Effector memory CD4-positive, alpha-beta T cell (primary cell): ENCODE data around the gene RIN2.

Experiments
- DNase-seq, 3 donors: peaks; one replicate each; pipeline ENCODE4 v3.0.0-alpha.2; 2020
- H3K27ac ChIP-seq: 2 replicates; pipeline ENCODE4 v1.7.0; 2013; ENCODE audit warnings: mild to moderate bottlenecking, low read length, moderate library complexity; ENCODE audit not compliant: insufficient read depth, poor library complexity, severe bottlenecking
- H3K27me3 ChIP-seq: replicated peaks from 2 replicates; pipeline ENCODE4 v1.7.0; 2013; ENCODE audit warnings: mild to moderate bottlenecking, low read length; ENCODE audit not compliant: insufficient read depth, control insufficient read depth, poor library complexity, severe bottlenecking
- H3K36me3 ChIP-seq: 2 replicates; pipeline ENCODE4 v1.7.0; 2013; ENCODE audit warnings: mild to moderate bottlenecking, low read length, moderate library complexity; ENCODE audit not compliant: control insufficient read depth, insufficient read depth
- H3K4me1 ChIP-seq: 2 replicates; pipeline ENCODE4 v1.7.0; 2013; ENCODE audit warnings: low read length, mild to moderate bottlenecking; ENCODE audit not compliant: control insufficient read depth, insufficient read depth, poor library complexity, severe bottlenecking
- H3K4me3 ChIP-seq: 2 replicates; pipeline ENCODE4 v1.7.0; 2013; ENCODE audit warnings: low read length, low read depth, mild to moderate bottlenecking; ENCODE audit not compliant: insufficient read depth, poor library complexity, severe bottlenecking
- H3K9me3 ChIP-seq: 2 replicates; pipeline ENCODE4 v1.7.0; 2013; ENCODE audit warnings: mild to moderate bottlenecking, low read length, moderate library complexity; ENCODE audit not compliant: control insufficient read depth

Gene RIN2

GRCh38 chr20:19723051-19723450, 35.0 kb upstream of the RIN2 start:
- H3K27me3 ChIP-seq: no peaks in the 10 kb centered on the region
- no peak for DNase-seq
- no peak overlapping the region for H3K4me3 ChIP-seq
- H3K27ac ChIP-seq: no peak overlapping the region
- H3K4me1 ChIP-seq: no peaks in the 10 kb centered on the region
- H3K36me3 ChIP-seq: no peaks in the 10 kb centered on the region
- H3K9me3 ChIP-seq: no peaks in the 10 kb centered on the region

GRCh38 chr20:19723813-19724430, 34.1 kb upstream of the RIN2 start:
- DNase-seq: no peak
- Histone ChIP-seq H3K36me3 (no peaks in the 10 kb centered on the region), H3K4me3 (no peak overlapping the region), H3K27me3 (no peaks in the 10 kb centered on the region), H3K4me1 (no peaks in the 10 kb centered on the region), H3K9me3 (no peaks in the 10 kb centered on the region), H3K27ac (no peak overlapping the region)

GRCh38 chr20:19725373-19725772, 32.7 kb upstream of the RIN2 start:
- no peaks in the 10 kb centered on the region for H3K9me3 ChIP-seq

GRCh38 chr20:19725814-19726525, 32.1 kb upstream of the RIN2 start:
- H3K27ac ChIP-seq: no peak overlapping the region
- H3K36me3 ChIP-seq: no peaks in the 10 kb centered on the region
- no peak overlapping the region for H3K4me3 ChIP-seq
- no peaks in the 10 kb centered on the region for H3K9me3 ChIP-seq
- no peaks in the 10 kb centered on the region for H3K27me3 ChIP-seq
- no peaks in the 10 kb centered on the region for H3K4me1 ChIP-seq
- DNase-seq: no peak

More at GRCh38 chr20:19725373-19725772, 32.7 kb upstream of the RIN2 start:
- H3K4me1 ChIP-seq: no peaks in the 10 kb centered on the region
- H3K27me3 ChIP-seq: no peaks in the 10 kb centered on the region
- no peak for DNase-seq
- H3K27ac ChIP-seq: no peak overlapping the region
- H3K4me3 ChIP-seq: no peak overlapping the region
- no peaks in the 10 kb centered on the region for H3K36me3 ChIP-seq

GRCh38 chr20:19727251-19727847, 30.7 kb upstream of the RIN2 start:
- Histone ChIP-seq H3K36me3 (no peaks in the 10 kb centered on the region), H3K4me1 (no peaks in the 10 kb centered on the region), H3K4me3 (no peak overlapping the region), H3K9me3 (no peaks in the 10 kb centered on the region), H3K27ac (no peak overlapping the region), H3K27me3 (no peaks in the 10 kb centered on the region)
- no peak for DNase-seq

GRCh38 chr20:19729672-19730071, 28.4 kb upstream of the RIN2 start:
- no peak overlapping the region for H3K4me3 ChIP-seq
- no peaks in the 10 kb centered on the region for H3K36me3 ChIP-seq
- no peaks in the 10 kb centered on the region for H3K27me3 ChIP-seq
- no peak for DNase-seq
- no peaks in the 10 kb centered on the region for H3K4me1 ChIP-seq
- no peaks in the 10 kb centered on the region for H3K9me3 ChIP-seq
- no peak overlapping the region for H3K27ac ChIP-seq

GRCh38 chr20:19730706-19731105, 27.4 kb upstream of the RIN2 start:
- no peak for DNase-seq
- Histone ChIP-seq H3K9me3 (no peaks in the 10 kb centered on the region), H3K4me1 (no peaks in the 10 kb centered on the region), H3K27ac (no peak overlapping the region), H3K4me3 (no peak overlapping the region), H3K27me3 (no peaks in the 10 kb centered on the region), H3K36me3 (no peaks in the 10 kb centered on the region)

- Histone ChIP-seq H3K9me3 (no peaks in the 10 kb centered on the region), H3K27me3 (no peaks in the 10 kb centered on the region), H3K27ac (no peak overlapping the region), H3K4me3 (no peak overlapping the region), H3K36me3 (no peaks in the 10 kb centered on the region), H3K4me1 (no peaks in the 10 kb centered on the region)
- DNase-seq: no peak
Measured at GRCh38 chr20:19734811-19735210, 23.2 kb upstream of the RIN2 start.

- Histone ChIP-seq H3K27me3 (no peaks in the 10 kb centered on the region), H3K4me3 (no peak overlapping the region), H3K36me3 (no peaks in the 10 kb centered on the region), H3K4me1 (no peaks in the 10 kb centered on the region), H3K9me3 (no peaks in the 10 kb centered on the region), H3K27ac (no peak overlapping the region)
- DNase-seq: no peak
Measured at GRCh38 chr20:19735446-19735845, 22.6 kb upstream of the RIN2 start.

- no peaks in the 10 kb centered on the region for H3K4me1 ChIP-seq
- no peak overlapping the region for H3K27ac ChIP-seq
- H3K9me3 ChIP-seq: no peaks in the 10 kb centered on the region
- DNase-seq: no peak
- no peaks in the 10 kb centered on the region for H3K27me3 ChIP-seq
- H3K4me3 ChIP-seq: no peak overlapping the region
- H3K36me3 ChIP-seq: no peaks in the 10 kb centered on the region
Measured at GRCh38 chr20:19737025-19737424, 21.0 kb upstream of the RIN2 start.
